CD4-positive, alpha-beta T cell (primary cell): ENCODE measurements around the gene ERG28. TPM values are rescaled to one million over a fixed set of nuclear protein-coding genes. Genes with fewer than 3 reads are reported as not detected.

Experiments
- ATAC-seq: fragments of 200-7000 bp; cut with Tn5 transposase; one replicate; pipeline ENCODE4 v1.10.0; 2022; ENCODE audit warnings: mild to moderate bottlenecking; ENCODE audit not compliant: poor library complexity
- CTCF ChIA-PET: fragments of 350-600 bp; sonication (Branson Sonifier 250); formaldehyde crosslinking; loops from one replicate; lab custom pipeline; 2021; ENCODE audit warnings: antibody characterized with exemption, inconsistent platforms; lab: Charles Lee
- POLR2A ChIA-PET: fragments of 350-600 bp; sonication (Branson Sonifier 250); formaldehyde crosslinking; loops from one replicate; lab custom pipeline; 2021; ENCODE audit warnings: antibody characterized with exemption, inconsistent platforms; lab: Charles Lee
- DNase-seq, 14 experiments: peaks; one replicate each; pipeline ENCODE4 v3.0.0-alpha.2; 2013 to 2020; ENCODE audit warnings: mixed read lengths in 2 of 14
- H3K27ac ChIP-seq, 2 donors: one replicate each; pipeline versions ENCODE4 v1.5.1 to v1.7.0; 2013; ENCODE audit warnings: low read length in 2 of 2, low read depth in 1 of 2, mild to moderate bottlenecking in 1 of 2
- H3K27me3 ChIP-seq, 2 experiments: 1 replicate in 1 of 2; 2 replicates in 1 of 2; pipeline versions ENCODE4 v1.6.1 to v1.7.0; 2013; ENCODE audit warnings: low read length in 2 of 2, control low read depth in 1 of 2, mild to moderate bottlenecking in 1 of 2, moderate library complexity in 1 of 2; ENCODE audit not compliant: insufficient read depth in 2 of 2, control insufficient read depth in 1 of 2
- H3K36me3 ChIP-seq: one replicate; pipeline ENCODE4 v1.6.1; 2013; ENCODE audit warnings: low read length, control low read depth; ENCODE audit not compliant: insufficient read depth
- H3K4me1 ChIP-seq: one replicate; pipeline ENCODE4 v1.6.1; 2013; ENCODE audit warnings: low read length, control low read depth; ENCODE audit not compliant: insufficient read depth
- H3K4me3 ChIP-seq: one replicate; pipeline ENCODE4 v1.5.1; 2013; ENCODE audit warnings: mild to moderate bottlenecking, low read length, moderate library complexity
- H3K9me3 ChIP-seq, 2 experiments: 1 replicate in 1 of 2; 2 replicates in 1 of 2; pipeline versions ENCODE4 v1.6.1 to v1.7.0; 2013; ENCODE audit warnings: low read length in 2 of 2, mild to moderate bottlenecking in 2 of 2, control low read depth in 1 of 2, moderate library complexity in 1 of 2; ENCODE audit not compliant: control insufficient read depth in 1 of 2, insufficient read depth in 1 of 2
- H3K27ac Mint-ChIP-seq: one replicate; pipeline ENCODE4 v1.8.0; 2020; ENCODE audit warnings: mixed read lengths
- H3K27me3 Mint-ChIP-seq: one replicate; pipeline ENCODE4 v1.8.0; 2021; ENCODE audit warnings: mixed read lengths
- H3K36me3 Mint-ChIP-seq: one replicate; pipeline ENCODE4 v1.8.0; 2021; ENCODE audit warnings: low read depth, mixed read lengths
- H3K4me1 Mint-ChIP-seq: one replicate; pipeline ENCODE4 v1.8.0; 2021; ENCODE audit warnings: low read depth, mixed read lengths
- H3K4me3 Mint-ChIP-seq: one replicate; pipeline ENCODE4 v1.8.0; 2020; ENCODE audit warnings: mild to moderate bottlenecking, mixed read lengths
- H3K9me3 Mint-ChIP-seq: one replicate; pipeline ENCODE4 v1.8.0; 2020; ENCODE audit warnings: mixed read lengths
- intact Hi-C, 2 experiments: fragments of 100-400 bp; cut with DNase I in 1 of 2; cut with micrococcal nuclease in 1 of 2; formaldehyde crosslinking; loops; one replicate each; pipeline versions ENCODE4 v1.15.1 to v1.9.0; 2023 to 2025; cut with DNase I, micrococcal nuclease
- total RNA-seq, 174 experiments: library from RNA in 2 of 174; stranded (reverse) in 2 of 174; gene quantifications; one replicate each; pipeline ENCODE4 v1.2.3 and lab custom pipeline; 2021 to 2026
- TF ChIP-seq, protein P1 (sequence below): fragments of 200-600 bp; IDR thresholded peaks from one replicate; pipeline ENCODE4 v1.8.0; 2022; ENCODE audit warnings: antibody characterized with exemption, mild to moderate bottlenecking

Gene ERG28
- total RNA-seq, 2 experiments from 2014 or later = 5.7 to 5.8 TPM

DNA sequence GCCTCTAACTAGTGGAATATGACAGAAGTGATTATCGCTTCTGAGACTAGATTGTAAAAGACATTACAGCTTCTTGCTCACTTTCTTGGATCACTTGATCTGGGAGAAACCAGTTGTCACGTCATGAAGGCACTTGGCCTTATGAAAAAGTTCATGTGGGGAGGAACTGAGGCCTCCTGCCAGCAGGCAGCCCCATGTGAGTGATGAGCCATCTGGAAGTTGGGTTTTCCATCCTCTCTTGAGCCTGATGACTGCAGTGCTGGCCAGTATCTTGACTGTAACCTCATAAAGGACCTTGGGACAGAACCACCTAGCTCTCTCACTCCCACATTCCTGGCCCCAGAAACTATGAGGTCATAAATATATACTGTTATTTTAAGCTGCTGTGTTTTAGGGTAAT lies 28.3 kb upstream of the ERG28 start:
- ATAC-seq (no peak), DNase-seq (no peak)
- no peaks in the 10 kb centered on the region for H3K27me3 ChIP-seq
- intact Hi-C loops = no loop called here
- Mint-ChIP-seq H3K27ac (no peak overlapping the region), H3K9me3 (peaks cover 3% of the 10 kb centered on the region), H3K4me3 (no peak overlapping the region), H3K36me3 (peaks cover 76% of the 10 kb centered on the region), H3K27me3 (no peaks in the 10 kb centered on the region), H3K4me1 (no peaks in the 10 kb centered on the region)
- H3K27ac ChIP-seq = no peak overlapping the region
- CTCF ChIA-PET = no interaction called here
- POLR2A ChIA-PET = no interaction called here
- no peak overlapping the region for H3K4me3 ChIP-seq
- H3K36me3 ChIP-seq = peaks cover 28% of the 10 kb centered on the region
- no peaks in the 10 kb centered on the region for H3K9me3 ChIP-seq
- H3K4me1 ChIP-seq = no peaks in the 10 kb centered on the region
- TF ChIP-seq, protein P1, sequence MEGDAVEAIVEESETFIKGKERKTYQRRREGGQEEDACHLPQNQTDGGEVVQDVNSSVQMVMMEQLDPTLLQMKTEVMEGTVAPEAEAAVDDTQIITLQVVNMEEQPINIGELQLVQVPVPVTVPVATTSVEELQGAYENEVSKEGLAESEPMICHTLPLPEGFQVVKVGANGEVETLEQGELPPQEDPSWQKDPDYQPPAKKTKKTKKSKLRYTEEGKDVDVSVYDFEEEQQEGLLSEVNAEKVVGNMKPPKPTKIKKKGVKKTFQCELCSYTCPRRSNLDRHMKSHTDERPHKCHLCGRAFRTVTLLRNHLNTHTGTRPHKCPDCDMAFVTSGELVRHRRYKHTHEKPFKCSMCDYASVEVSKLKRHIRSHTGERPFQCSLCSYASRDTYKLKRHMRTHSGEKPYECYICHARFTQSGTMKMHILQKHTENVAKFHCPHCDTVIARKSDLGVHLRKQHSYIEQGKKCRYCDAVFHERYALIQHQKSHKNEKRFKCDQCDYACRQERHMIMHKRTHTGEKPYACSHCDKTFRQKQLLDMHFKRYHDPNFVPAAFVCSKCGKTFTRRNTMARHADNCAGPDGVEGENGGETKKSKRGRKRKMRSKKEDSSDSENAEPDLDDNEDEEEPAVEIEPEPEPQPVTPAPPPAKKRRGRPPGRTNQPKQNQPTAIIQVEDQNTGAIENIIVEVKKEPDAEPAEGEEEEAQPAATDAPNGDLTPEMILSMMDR = no peak

GRCh38 chr14:75685910-75686309 lies 25.2 kb upstream of the ERG28 start:
- H3K36me3 Mint-ChIP-seq = peaks cover 75% of the 10 kb centered on the region
- no peak for ATAC-seq
- CTCF ChIA-PET = interaction anchor here (0.6 kb wide), 1 partner anchor 26 kb away, joined by 3 read pairs; no protein-coding TSS in a partner anchor

DNA sequence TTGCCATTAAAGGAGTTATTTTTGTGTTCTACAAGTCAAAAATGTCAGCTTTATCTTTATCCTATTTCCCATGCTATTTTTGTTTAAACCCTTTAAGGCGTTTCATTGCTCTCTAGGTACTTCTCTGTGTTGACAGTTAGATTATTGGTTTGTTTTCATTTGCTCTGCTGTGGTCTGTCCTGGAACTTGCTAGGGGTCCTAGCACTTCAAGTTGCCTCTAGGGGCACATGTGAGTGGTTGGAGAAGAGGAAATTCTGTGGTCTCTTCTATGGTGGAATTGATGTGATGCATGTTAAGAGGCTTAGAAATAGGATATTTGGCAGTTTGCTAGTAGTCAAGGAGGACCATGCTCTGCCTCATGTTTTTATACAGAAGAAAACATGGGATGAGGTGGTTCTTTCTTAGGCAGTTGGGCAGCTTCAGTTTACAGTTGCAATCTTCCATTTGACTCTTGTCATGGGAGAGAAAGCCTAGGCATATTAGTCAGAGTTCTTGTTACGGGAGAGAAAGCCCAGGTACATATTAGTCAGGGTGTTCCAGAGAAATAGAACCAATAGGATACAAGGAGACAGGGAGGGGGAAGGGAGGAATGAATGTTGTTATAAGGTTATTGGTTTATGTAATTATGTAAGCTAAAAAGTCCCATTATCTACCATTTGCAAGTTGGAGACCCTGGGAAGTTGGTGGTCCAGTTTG lies 14.7 kb upstream of the ERG28 start:
- POLR2A ChIA-PET = interaction anchor here (1.5 kb wide), 1 partner anchor 15 kb away, joined by 4 read pairs; the partner anchor contains the start of genes ERG28 and TTLL5
- Histone ChIP-seq H3K27me3 (no peaks in the 10 kb centered on the region), H3K36me3 (peaks cover 17% of the 10 kb centered on the region), H3K27ac (no peak overlapping the region), H3K9me3 (no peaks in the 10 kb centered on the region), H3K4me1 (no peaks in the 10 kb centered on the region), H3K4me3 (no peak overlapping the region)
- H3K27me3 Mint-ChIP-seq = no peaks in the 10 kb centered on the region
- peaks cover 2% of the 10 kb centered on the region for H3K9me3 Mint-ChIP-seq
- no peak overlapping the region for H3K27ac Mint-ChIP-seq
- peaks cover 56% of the 10 kb centered on the region for H3K36me3 Mint-ChIP-seq
- H3K4me3 Mint-ChIP-seq = no peak overlapping the region
- CTCF ChIA-PET = interaction anchor here (0.6 to 1.5 kb wide), 2 partner anchors 21 to 200 kb away, joined by 4 to 5 read pairs; no protein-coding TSS in a partner anchor
- H3K4me1 Mint-ChIP-seq = no peaks in the 10 kb centered on the region
- DNase-seq (no peak), ATAC-seq (no peak)
- TF ChIP-seq, protein P1 = no peak
- intact Hi-C loops = no loop called here

More at GRCh38 chr14:75685910-75686309, 25.2 kb upstream of the ERG28 start:
- Histone ChIP-seq H3K4me1 (no peaks in the 10 kb centered on the region), H3K27me3 (no peaks in the 10 kb centered on the region), H3K9me3 (no peaks in the 10 kb centered on the region), H3K27ac (no peak overlapping the region), H3K36me3 (peaks cover 32% of the 10 kb centered on the region), H3K4me3 (no peak overlapping the region)
- POLR2A ChIA-PET = no interaction called here
- H3K4me3 Mint-ChIP-seq = no peak overlapping the region
- TF ChIP-seq, protein P1 = no peak
- DNase-seq = no peak
- intact Hi-C loops = no loop called here
- H3K4me1 Mint-ChIP-seq = no peaks in the 10 kb centered on the region
- no peak overlapping the region for H3K27ac Mint-ChIP-seq
- no peaks in the 10 kb centered on the region for H3K27me3 Mint-ChIP-seq
- H3K9me3 Mint-ChIP-seq = no peaks in the 10 kb centered on the region
